HepG2 (cell line): ENCODE data around the gene SIX4. TPM values are rescaled to one million over a fixed set of nuclear protein-coding genes. Genes with fewer than 3 reads are reported as not detected.
A peak's percentile ranks its signal among the peaks of the same experiment; 100 is the strongest.

Experiments used
- AKAP8 ChIP-seq: sonication (generic); formaldehyde crosslinking; IDR thresholded peaks from 2 replicates; pipeline ENCODE4 v1.5.1; 2020; ENCODE audit warnings: mild to moderate bottlenecking, missing genetic modification reagents
- ATF1 ChIP-seq: IDR thresholded peaks from 2 replicates; pipeline ENCODE4 v1.6.1; 2016; ENCODE audit warnings: mild to moderate bottlenecking, control low read depth
- ETV6 ChIP-seq: sonication (generic); formaldehyde crosslinking; conservative IDR thresholded peaks from 2 replicates; pipeline ENCODE4 v1.4.0; 2020; ENCODE audit warnings: missing genetic modification reagents
- HMG20B ChIP-seq: conservative IDR thresholded peaks from 2 replicates; pipeline ENCODE4 v1.6.1; 2016; ENCODE audit warnings: missing genetic modification reagents, missing compliant biosample characterization
- HNRNPK ChIP-seq: fragments of 200-400 bp; formaldehyde crosslinking; IDR thresholded peaks from 2 replicates; pipeline ENCODE4 v1.6.1; 2018; ENCODE audit warnings: low read length, low read depth, moderate library complexity, mild to moderate bottlenecking; ENCODE audit not compliant: poor library complexity, severe bottlenecking
- IKZF4 ChIP-seq: sonication (generic); formaldehyde crosslinking; IDR thresholded peaks from 2 replicates; pipeline ENCODE4 v1.5.1; 2020; ENCODE audit warnings: borderline replicate concordance, mild to moderate bottlenecking, low read depth, missing genetic modification reagents; ENCODE audit errors: not compliant biosample characterization
- MXD4 ChIP-seq: IDR thresholded peaks from 2 replicates; pipeline ENCODE4 v1.6.1; 2016; ENCODE audit warnings: mild to moderate bottlenecking, missing biosample characterization, missing genetic modification reagents
- PHF8 ChIP-seq: sonication (generic); formaldehyde crosslinking; IDR thresholded peaks from 2 replicates; pipeline ENCODE4 v1.5.0; 2020; ENCODE audit warnings: missing genetic modification reagents
- POGZ ChIP-seq: sonication (generic); formaldehyde crosslinking; IDR thresholded peaks from 2 replicates; pipeline ENCODE4 v1.4.0; 2020; ENCODE audit warnings: mild to moderate bottlenecking, missing genetic modification reagents
- RBM22 ChIP-seq: fragments of 200-400 bp; formaldehyde crosslinking; optimal IDR thresholded peaks from 2 replicates; pipeline ENCODE3; 2017; ENCODE audit warnings: mild to moderate bottlenecking, low read length, moderate library complexity
- REXO4 ChIP-seq: sonication (generic); formaldehyde crosslinking; IDR thresholded peaks from 2 replicates; pipeline ENCODE4 v1.8.0; 2022; ENCODE audit warnings: missing genetic modification reagents, mild to moderate bottlenecking, borderline replicate concordance
- RFX1 ChIP-seq: fragments of 450-650 bp; IDR thresholded peaks from 2 replicates; pipeline ENCODE4 v1.6.1; 2017
- RFX3 ChIP-seq: IDR thresholded peaks from 2 replicates; pipeline ENCODE4 v1.6.1; 2016; ENCODE audit warnings: missing biosample characterization, missing genetic modification reagents
- SALL1 ChIP-seq: sonication (generic); formaldehyde crosslinking; IDR thresholded peaks from 2 replicates; pipeline ENCODE4 v1.8.0; 2022; ENCODE audit warnings: mild to moderate bottlenecking, missing genetic modification reagents
- SRY ChIP-seq: sonication (generic); formaldehyde crosslinking; IDR thresholded peaks from 2 replicates; pipeline ENCODE4 v1.8.0; 2022; ENCODE audit warnings: mild to moderate bottlenecking, missing genetic modification reagents
- ZBTB1 ChIP-seq: sonication (generic); formaldehyde crosslinking; IDR thresholded peaks from 2 replicates; pipeline ENCODE4 v1.4.0; 2020; ENCODE audit warnings: missing genetic modification reagents, borderline replicate concordance
- ZNF326 ChIP-seq: sonication (generic); formaldehyde crosslinking; IDR thresholded peaks from 2 replicates; pipeline ENCODE4 v1.4.0; 2020; ENCODE audit warnings: missing genetic modification reagents, borderline replicate concordance
- ZNF329 ChIP-seq: sonication (generic); formaldehyde crosslinking; IDR thresholded peaks from 2 replicates; pipeline ENCODE4 v1.9.0; 2021; ENCODE audit warnings: low read depth, mild to moderate bottlenecking, missing genetic modification reagents
- ZNF367 ChIP-seq: sonication (generic); formaldehyde crosslinking; IDR thresholded peaks from 2 replicates; pipeline ENCODE4 v1.4.0; 2020; ENCODE audit warnings: missing genetic modification reagents, borderline replicate concordance
- ZNF780A ChIP-seq: sonication (generic); formaldehyde crosslinking; IDR thresholded peaks from 2 replicates; pipeline ENCODE4 v1.8.0; 2022; ENCODE audit warnings: mild to moderate bottlenecking, missing genetic modification reagents, moderate library complexity
- ZSCAN20 ChIP-seq: sonication (generic); formaldehyde crosslinking; IDR thresholded peaks from 2 replicates; pipeline ENCODE4 v1.4.0; 2020; ENCODE audit warnings: missing genetic modification reagents, mild to moderate bottlenecking, borderline replicate concordance
- polyA plus RNA-seq, 8 experiments: library from polyadenylated mRNA; depleted of rRNA in 3 of 8; stranded (reverse) in 7 of 8; unstranded in 1 of 8; fragments of >200 nt; fragmentation: Illumina TruSeq in 4 of 8; extraction: Trizol in 4 of 8; gene quantifications; 2 replicates each; pipeline versions ENCODE4 v1.2.1 to v1.2.3, GENCODE V29; 2011 to 2016; ENCODE audit warnings: low read depth in 4 of 8, missing spikeins in 1 of 8, mixed read lengths in 1 of 8; ENCODE audit not compliant: insufficient read depth in 1 of 8
- total RNA-seq, 5 experiments: library from RNA; depleted of rRNA; stranded (reverse); fragments of >200 nt; fragmentation: Illumina TruSeq; extraction: Trizol; gene quantifications; 2 replicates each; pipeline ENCODE4 v1.2.3, GENCODE V29; 2016; ENCODE audit warnings: low read depth in 1 of 5
- TF ChIP-seq, protein P1 (sequence below), 2 experiments: fragments of 450-650 bp in 1 of 2; sonication (generic) in 1 of 2; formaldehyde crosslinking; IDR thresholded peaks; 2 replicates each; pipeline versions ENCODE4 v1.5.0 to v1.8.0; 2020 to 2022; ENCODE audit warnings: mild to moderate bottlenecking in 1 of 2, missing genetic modification reagents in 1 of 2
- TF ChIP-seq, protein P2 (sequence below): sonication (generic); formaldehyde crosslinking; IDR thresholded peaks from 2 replicates; pipeline ENCODE4 v1.5.0; 2020; ENCODE audit warnings: mild to moderate bottlenecking, missing genetic modification reagents, moderate library complexity
- TF ChIP-seq, protein P3 (sequence below): sonication (generic); formaldehyde crosslinking; IDR thresholded peaks from 2 replicates; pipeline ENCODE4 v1.4.0; 2020; ENCODE audit warnings: missing genetic modification reagents
- TF ChIP-seq, protein P4 (sequence below): sonication (generic); formaldehyde crosslinking; IDR thresholded peaks from 2 replicates; pipeline ENCODE4 v1.5.1; 2020; ENCODE audit warnings: mild to moderate bottlenecking, missing genetic modification reagents, moderate library complexity

The SIX4 gene
- total and polyA plus RNA-seq, 2 of the 13 experiments (the other 11 are each of a cell fraction or from before 2014, with no cell fraction given): 5.0 to 6.0 TPM

DNA sequence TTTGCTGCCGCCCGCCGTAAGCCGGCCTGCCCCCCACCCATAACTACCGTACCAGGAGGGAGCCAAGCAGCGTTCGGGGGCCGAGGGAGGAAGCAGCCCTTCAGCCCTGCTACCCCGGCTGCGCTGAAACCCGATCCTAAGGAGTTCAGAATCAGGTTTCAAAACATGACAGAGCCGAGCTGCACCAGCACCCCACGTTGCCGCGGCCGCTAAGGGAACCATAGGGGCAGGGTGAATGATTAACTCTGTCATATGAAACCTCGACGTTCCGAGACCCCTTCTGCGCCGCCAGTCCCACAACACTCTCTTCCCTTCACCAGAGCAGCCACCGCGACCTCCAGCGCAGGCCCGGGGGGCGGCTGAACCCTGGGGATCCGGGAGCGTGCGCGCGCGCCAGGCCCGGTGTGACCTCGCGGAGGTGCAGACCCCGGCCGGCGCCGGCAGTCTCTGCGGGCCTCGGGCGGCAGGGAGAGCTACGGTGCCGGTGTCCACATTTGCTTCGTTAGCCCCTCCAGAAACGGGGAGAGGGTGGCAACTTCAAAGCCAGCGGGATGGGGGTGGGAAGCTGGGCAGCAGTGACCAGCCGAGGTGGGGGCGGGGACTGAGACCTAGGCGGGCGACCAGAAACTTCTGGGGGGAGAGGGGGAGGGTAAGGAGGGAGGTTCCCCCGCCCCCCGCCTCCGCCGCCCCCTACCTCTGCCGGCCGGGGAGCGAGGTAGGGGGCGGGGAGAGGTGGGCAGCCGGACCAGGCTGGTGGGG lies 1.6 kb downstream of the SIX4 start (continued):
- TF ChIP-seq, protein P1, sequence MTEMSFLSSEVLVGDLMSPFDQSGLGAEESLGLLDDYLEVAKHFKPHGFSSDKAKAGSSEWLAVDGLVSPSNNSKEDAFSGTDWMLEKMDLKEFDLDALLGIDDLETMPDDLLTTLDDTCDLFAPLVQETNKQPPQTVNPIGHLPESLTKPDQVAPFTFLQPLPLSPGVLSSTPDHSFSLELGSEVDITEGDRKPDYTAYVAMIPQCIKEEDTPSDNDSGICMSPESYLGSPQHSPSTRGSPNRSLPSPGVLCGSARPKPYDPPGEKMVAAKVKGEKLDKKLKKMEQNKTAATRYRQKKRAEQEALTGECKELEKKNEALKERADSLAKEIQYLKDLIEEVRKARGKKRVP (CRISPR knock-in tag; IDR thresholded peaks at IDR 0.05): no peak; a peak in 1 of 4 replicates
- no peak for TF ChIP-seq ZSCAN20 (CRISPR knock-in tag)
- TF ChIP-seq REXO4: no peak
- no peak for TF ChIP-seq ZNF367 (CRISPR knock-in tag)
- 0 out of 2 replicates have a peak, but pooled peaks have one; percentile 14 for TF ChIP-seq PHF8
- no peak for TF ChIP-seq ZNF329
- no peak for TF ChIP-seq IKZF4
- TF ChIP-seq RFX3: no peak
- no peak; the same call in 1 of the 2 replicates for TF ChIP-seq HMG20B (CRISPR knock-in tag)
- no peak for TF ChIP-seq SRY
- TF ChIP-seq AKAP8 (CRISPR knock-in tag): 0 out of 2 replicates have a peak, but pooled peaks have one; percentile 49
- no peak for TF ChIP-seq ZBTB1 (CRISPR knock-in tag)
- peak; percentile 47 for TF ChIP-seq POGZ (CRISPR knock-in tag)
- peak; percentile 89; the same call in 1 of the 2 replicates for TF ChIP-seq SALL1 (CRISPR knock-in tag)
- no peak for TF ChIP-seq RFX1
- TF ChIP-seq ATF1 (CRISPR knock-in tag): no peak
- peak; percentile 68 for TF ChIP-seq MXD4 (CRISPR knock-in tag)
- TF ChIP-seq HNRNPK: no peak
- TF ChIP-seq ETV6 (CRISPR knock-in tag): no peak; the same call in 1 of the 2 replicates
- TF ChIP-seq, protein P2, sequence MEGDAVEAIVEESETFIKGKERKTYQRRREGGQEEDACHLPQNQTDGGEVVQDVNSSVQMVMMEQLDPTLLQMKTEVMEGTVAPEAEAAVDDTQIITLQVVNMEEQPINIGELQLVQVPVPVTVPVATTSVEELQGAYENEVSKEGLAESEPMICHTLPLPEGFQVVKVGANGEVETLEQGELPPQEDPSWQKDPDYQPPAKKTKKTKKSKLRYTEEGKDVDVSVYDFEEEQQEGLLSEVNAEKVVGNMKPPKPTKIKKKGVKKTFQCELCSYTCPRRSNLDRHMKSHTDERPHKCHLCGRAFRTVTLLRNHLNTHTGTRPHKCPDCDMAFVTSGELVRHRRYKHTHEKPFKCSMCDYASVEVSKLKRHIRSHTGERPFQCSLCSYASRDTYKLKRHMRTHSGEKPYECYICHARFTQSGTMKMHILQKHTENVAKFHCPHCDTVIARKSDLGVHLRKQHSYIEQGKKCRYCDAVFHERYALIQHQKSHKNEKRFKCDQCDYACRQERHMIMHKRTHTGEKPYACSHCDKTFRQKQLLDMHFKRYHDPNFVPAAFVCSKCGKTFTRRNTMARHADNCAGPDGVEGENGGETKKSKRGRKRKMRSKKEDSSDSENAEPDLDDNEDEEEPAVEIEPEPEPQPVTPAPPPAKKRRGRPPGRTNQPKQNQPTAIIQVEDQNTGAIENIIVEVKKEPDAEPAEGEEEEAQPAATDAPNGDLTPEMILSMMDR (CRISPR knock-in tag): no peak
- TF ChIP-seq ZNF780A: no peak
- TF ChIP-seq, protein P3, sequence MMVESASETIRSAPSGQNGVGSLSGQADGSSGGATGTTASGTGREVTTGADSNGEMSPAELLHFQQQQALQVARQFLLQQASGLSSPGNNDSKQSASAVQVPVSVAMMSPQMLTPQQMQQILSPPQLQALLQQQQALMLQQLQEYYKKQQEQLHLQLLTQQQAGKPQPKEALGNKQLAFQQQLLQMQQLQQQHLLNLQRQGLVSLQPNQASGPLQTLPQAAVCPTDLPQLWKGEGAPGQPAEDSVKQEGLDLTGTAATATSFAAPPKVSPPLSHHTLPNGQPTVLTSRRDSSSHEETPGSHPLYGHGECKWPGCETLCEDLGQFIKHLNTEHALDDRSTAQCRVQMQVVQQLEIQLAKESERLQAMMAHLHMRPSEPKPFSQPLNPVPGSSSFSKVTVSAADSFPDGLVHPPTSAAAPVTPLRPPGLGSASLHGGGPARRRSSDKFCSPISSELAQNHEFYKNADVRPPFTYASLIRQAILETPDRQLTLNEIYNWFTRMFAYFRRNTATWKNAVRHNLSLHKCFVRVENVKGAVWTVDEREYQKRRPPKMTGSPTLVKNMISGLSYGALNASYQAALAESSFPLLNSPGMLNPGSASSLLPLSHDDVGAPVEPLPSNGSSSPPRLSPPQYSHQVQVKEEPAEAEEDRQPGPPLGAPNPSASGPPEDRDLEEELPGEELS (CRISPR knock-in tag): peak; percentile 47
- TF ChIP-seq RBM22: no peak
- TF ChIP-seq, protein P4, sequence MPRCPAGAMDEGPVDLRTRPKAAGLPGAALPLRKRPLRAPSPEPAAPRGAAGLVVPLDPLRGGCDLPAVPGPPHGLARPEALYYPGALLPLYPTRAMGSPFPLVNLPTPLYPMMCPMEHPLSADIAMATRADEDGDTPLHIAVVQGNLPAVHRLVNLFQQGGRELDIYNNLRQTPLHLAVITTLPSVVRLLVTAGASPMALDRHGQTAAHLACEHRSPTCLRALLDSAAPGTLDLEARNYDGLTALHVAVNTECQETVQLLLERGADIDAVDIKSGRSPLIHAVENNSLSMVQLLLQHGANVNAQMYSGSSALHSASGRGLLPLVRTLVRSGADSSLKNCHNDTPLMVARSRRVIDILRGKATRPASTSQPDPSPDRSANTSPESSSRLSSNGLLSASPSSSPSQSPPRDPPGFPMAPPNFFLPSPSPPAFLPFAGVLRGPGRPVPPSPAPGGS (CRISPR knock-in tag): no peak
- TF ChIP-seq ZNF326: no peak
